ENCODE measurements around the gene TLCD2. TPM values are rescaled to one million over a fixed set of nuclear protein-coding genes. Genes with fewer than 3 reads are reported as not detected.

The TLCD2 gene
- total and polyA plus RNA-seq, 9 of the 15 experiments (the other 6 are each of a cell fraction or from before 2014, with no cell fraction given), result 0.10 to 0.89 (median 0.58) TPM

DNA sequence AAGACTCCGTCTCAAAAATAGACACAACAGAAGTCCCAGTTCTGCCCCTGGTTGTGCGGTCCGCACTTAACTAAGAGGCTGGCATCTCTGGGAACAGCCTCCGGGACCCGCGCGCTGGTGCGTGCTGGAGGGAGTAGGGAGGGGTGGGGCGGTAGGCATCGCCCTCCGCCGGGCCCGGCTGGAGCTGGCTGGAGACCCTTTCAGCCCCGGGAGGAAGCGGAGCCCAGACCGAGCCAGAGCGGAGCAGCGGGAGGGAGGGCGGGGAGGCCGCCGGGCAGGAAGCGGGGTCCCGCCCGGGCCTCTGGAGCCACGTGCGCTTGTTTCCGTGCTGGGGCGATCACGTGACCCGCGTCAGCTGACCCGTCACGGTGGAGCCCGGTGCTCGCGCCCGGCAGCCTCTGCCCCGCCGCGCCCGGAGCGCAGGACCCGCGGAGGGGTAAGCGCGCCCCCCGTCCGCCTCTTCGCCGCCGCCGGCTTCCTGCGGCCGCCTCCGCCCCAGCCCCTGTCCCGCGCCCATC lies 14.2 kb upstream of the TLCD2 start, which contains the start of gene WDR81 (continued):
- TF ChIP-seq, protein P1, sequence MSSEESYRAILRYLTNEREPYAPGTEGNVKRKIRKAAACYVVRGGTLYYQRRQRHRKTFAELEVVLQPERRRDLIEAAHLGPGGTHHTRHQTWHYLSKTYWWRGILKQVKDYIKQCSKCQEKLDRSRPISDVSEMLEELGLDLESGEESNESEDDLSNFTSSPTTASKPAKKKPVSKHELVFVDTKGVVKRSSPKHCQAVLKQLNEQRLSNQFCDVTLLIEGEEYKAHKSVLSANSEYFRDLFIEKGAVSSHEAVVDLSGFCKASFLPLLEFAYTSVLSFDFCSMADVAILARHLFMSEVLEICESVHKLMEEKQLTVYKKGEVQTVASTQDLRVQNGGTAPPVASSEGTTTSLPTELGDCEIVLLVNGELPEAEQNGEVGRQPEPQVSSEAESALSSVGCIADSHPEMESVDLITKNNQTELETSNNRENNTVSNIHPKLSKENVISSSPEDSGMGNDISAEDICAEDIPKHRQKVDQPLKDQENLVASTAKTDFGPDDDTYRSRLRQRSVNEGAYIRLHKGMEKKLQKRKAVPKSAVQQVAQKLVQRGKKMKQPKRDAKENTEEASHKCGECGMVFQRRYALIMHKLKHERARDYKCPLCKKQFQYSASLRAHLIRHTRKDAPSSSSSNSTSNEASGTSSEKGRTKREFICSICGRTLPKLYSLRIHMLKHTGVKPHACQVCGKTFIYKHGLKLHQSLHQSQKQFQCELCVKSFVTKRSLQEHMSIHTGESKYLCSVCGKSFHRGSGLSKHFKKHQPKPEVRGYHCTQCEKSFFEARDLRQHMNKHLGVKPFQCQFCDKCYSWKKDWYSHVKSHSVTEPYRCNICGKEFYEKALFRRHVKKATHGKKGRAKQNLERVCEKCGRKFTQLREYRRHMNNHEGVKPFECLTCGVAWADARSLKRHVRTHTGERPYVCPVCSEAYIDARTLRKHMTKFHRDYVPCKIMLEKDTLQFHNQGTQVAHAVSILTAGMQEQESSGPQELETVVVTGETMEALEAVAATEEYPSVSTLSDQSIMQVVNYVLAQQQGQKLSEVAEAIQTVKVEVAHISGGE (CRISPR knock-in tag; IDR thresholded peaks at IDR 0.05), result no peak
- TF ChIP-seq CREM (IDR thresholded peaks at IDR 0.05; ENCODE audit: low read depth), result no peak
- TF ChIP-seq STAT5A (IDR thresholded peaks at IDR 0.05; ENCODE audit: borderline replicate concordance, low read length), result no peak
- no peak for TF ChIP-seq ASH1L (IDR thresholded peaks at IDR 0.05; ENCODE audit: borderline replicate concordance, low read depth, partially characterized antibody)
- TF ChIP-seq, protein P2, sequence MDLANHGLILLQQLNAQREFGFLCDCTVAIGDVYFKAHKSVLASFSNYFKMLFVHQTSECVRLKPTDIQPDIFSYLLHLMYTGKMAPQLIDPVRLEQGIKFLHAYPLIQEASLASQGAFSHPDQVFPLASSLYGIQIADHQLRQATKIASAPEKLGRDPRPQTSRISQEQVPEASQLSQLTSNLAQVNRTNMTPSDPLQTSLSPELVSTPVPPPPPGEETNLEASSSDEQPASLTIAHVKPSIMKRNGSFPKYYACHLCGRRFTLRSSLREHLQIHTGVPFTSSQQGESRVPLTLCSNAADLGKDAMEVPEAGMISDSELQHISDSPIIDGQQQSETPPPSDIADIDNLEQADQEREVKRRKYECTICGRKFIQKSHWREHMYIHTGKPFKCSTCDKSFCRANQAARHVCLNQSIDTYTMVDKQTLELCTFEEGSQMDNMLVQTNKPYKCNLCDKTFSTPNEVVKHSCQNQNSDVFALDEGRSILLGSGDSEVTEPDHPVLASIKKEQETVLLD (IDR thresholded peaks at IDR 0.05), result 0 out of 2 replicates have a peak, but pooled peaks have one; percentile 0
- 0 out of 2 replicates have a peak, but pooled peaks have one; percentile 30 for TF ChIP-seq POLR2A (conservative IDR thresholded peaks at IDR 0.05)
- TF ChIP-seq, protein P3, sequence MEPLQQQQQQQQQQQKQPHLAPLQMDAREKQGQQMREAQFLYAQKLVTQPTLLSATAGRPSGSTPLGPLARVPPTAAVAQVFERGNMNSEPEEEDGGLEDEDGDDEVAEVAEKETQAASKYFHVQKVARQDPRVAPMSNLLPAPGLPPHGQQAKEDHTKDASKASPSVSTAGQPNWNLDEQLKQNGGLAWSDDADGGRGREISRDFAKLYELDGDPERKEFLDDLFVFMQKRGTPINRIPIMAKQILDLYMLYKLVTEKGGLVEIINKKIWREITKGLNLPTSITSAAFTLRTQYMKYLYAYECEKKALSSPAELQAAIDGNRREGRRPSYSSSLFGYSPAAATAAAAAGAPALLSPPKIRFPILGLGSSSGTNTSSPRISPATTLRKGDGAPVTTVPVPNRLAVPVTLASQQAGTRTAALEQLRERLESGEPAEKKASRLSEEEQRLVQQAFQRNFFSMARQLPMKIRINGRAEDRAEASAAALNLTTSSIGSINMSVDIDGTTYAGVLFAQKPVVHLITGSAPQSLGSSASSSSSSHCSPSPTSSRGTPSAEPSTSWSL (CRISPR knock-in tag; IDR thresholded peaks at IDR 0.05; ENCODE audit: borderline replicate concordance), result no peak
- TF ChIP-seq NR2C1 (IDR thresholded peaks at IDR 0.05), result no peak
- TF ChIP-seq NR2C1 (tag; IDR thresholded peaks at IDR 0.05), result no peak
- no peak for TF ChIP-seq ZNF561 (CRISPR knock-in tag; conservative IDR thresholded peaks at IDR 0.05)
- no peak for TF ChIP-seq NUFIP1 (IDR thresholded peaks at IDR 0.05; ENCODE audit: partially characterized antibody)
- TF ChIP-seq HNRNPH1 (optimal IDR thresholded peaks at IDR 0.05; ENCODE audit: low read depth, low read length), result no peak
- TF ChIP-seq, protein P4, sequence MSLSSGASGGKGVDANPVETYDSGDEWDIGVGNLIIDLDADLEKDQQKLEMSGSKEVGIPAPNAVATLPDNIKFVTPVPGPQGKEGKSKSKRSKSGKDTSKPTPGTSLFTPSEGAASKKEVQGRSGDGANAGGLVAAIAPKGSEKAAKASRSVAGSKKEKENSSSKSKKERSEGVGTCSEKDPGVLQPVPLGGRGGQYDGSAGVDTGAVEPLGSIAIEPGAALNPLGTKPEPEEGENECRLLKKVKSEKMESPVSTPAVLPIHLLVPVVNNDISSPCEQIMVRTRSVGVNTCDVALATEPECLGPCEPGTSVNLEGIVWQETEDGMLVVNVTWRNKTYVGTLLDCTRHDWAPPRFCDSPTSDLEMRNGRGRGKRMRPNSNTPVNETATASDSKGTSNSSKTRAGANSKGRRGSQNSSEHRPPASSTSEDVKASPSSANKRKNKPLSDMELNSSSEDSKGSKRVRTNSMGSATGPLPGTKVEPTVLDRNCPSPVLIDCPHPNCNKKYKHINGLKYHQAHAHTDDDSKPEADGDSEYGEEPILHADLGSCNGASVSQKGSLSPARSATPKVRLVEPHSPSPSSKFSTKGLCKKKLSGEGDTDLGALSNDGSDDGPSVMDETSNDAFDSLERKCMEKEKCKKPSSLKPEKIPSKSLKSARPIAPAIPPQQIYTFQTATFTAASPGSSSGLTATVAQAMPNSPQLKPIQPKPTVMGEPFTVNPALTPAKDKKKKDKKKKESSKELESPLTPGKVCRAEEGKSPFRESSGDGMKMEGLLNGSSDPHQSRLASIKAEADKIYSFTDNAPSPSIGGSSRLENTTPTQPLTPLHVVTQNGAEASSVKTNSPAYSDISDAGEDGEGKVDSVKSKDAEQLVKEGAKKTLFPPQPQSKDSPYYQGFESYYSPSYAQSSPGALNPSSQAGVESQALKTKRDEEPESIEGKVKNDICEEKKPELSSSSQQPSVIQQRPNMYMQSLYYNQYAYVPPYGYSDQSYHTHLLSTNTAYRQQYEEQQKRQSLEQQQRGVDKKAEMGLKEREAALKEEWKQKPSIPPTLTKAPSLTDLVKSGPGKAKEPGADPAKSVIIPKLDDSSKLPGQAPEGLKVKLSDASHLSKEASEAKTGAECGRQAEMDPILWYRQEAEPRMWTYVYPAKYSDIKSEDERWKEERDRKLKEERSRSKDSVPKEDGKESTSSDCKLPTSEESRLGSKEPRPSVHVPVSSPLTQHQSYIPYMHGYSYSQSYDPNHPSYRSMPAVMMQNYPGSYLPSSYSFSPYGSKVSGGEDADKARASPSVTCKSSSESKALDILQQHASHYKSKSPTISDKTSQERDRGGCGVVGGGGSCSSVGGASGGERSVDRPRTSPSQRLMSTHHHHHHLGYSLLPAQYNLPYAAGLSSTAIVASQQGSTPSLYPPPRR (CRISPR knock-in tag; IDR thresholded peaks at IDR 0.05; ENCODE audit: borderline replicate concordance), result peak; percentile 55; the same call in 1 of the 2 replicates
